ENCODE results near the gene NFATC2IP. TPM values are rescaled to one million over a fixed set of nuclear protein-coding genes. Genes with fewer than 3 reads are reported as not detected.
"Not testable (repeated sequence)": the region's sequence is repeated elsewhere in the genome, so short reads cannot be mapped to it uniquely, and the experiment has no call there.

The NFATC2IP gene
- total RNA-seq, 2 experiments from 2014 or later, result 113 to 120 TPM

DNA sequence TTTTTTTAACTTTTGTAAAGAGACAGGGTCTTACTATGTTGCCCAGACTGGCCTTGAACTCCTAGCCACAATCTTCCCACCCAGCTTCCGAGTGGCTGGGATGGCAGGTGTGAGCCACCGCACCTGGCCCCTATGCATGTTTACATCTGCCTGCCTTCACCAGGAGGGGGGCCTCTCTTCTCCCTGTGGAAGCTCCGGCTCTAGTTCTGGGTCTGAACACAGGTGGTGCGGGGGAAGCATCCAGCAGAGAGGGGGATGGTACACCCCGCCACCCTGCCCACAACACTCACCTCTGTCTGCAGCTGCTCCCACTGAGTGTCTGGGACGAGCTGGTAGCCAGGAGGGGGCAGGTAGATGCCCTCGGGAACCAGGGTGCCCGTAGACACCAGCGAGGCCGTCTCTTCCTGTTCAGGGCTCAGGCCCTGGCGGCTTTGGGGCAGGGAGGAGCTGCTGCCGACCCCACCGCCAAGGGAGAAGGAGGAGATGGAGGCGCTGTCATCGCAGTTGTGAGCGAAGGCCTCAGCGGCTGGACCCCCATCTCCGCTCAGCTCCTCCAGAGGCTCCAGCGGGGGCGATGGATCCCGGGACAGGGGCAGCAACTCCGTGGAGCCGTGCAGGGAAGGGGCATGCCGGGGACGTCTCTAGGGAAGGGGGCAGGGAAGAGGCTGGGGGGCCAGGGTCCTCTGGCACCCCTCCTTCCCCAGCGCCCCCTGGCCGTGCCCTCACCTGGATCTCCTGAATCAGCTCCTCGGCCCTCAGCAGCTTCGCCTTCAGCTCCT is 36.6 kb upstream of the NFATC2IP start:
- no peaks in the 10 kb centered on the region for H3K4me1 Mint-ChIP-seq (ENCODE audit: low read depth)
- ChIA-PET POLR2A (interaction anchor here (1.1 kb wide), 1 partner anchor 9 kb away, joined by 6 read pairs; no protein-coding TSS in a partner anchor), CTCF (interaction anchor here (2.9 kb wide), 1 partner anchor 31 kb away, joined by 13 read pairs; no protein-coding TSS in a partner anchor)
- H3K36me3 Mint-ChIP-seq (ENCODE audit: low read depth), result peaks cover 28% of the 10 kb centered on the region
- no peak for ATAC-seq
- no peak overlapping the region for H3K27ac Mint-ChIP-seq
- H3K9me3 Mint-ChIP-seq (ENCODE audit: insufficient read depth), result no peaks in the 10 kb centered on the region
- H3K27me3 Mint-ChIP-seq (ENCODE audit: low read depth), result no peaks in the 10 kb centered on the region
- no peak for DNase-seq
- no peak overlapping the region for H3K4me3 Mint-ChIP-seq

DNA sequence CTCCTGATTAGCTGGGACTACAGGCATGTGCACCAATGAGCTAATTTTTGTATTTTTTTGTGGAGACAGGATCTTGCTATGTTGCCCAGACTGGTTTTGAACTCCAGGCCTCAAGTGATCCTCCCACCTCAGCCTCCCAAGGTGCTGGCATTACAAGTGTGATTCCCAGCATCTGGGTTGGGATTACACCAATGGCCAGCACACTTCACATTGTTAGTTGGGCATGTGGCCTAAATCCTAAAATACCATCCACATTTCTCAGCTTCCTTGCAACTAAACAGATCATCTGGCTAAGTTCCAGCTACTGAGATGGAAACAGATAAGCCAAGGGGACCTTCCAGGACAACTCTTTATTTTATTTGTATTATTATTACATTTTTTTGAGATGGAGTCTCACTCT is 35.6 kb upstream of the NFATC2IP start:
- no peaks in the 10 kb centered on the region for H3K9me3 Mint-ChIP-seq (ENCODE audit: insufficient read depth)
- H3K27ac Mint-ChIP-seq, result no peak overlapping the region
- DNase-seq, result no peak
- ATAC-seq, result no peak
- no peaks in the 10 kb centered on the region for H3K27me3 Mint-ChIP-seq (ENCODE audit: low read depth)
- ChIA-PET POLR2A (interaction anchor here (1.1 kb wide), 1 partner anchor 8 kb away, joined by 6 read pairs; no protein-coding TSS in a partner anchor), CTCF (interaction anchor here (0.9 to 2.9 kb wide), 2 partner anchors 30 to 41 kb away, joined by 3 to 13 read pairs; no protein-coding TSS in a partner anchor)
- H3K4me1 Mint-ChIP-seq (ENCODE audit: low read depth), result no peaks in the 10 kb centered on the region
- H3K36me3 Mint-ChIP-seq (ENCODE audit: low read depth), result peaks cover 30% of the 10 kb centered on the region
- no peak overlapping the region for H3K4me3 Mint-ChIP-seq

DNA sequence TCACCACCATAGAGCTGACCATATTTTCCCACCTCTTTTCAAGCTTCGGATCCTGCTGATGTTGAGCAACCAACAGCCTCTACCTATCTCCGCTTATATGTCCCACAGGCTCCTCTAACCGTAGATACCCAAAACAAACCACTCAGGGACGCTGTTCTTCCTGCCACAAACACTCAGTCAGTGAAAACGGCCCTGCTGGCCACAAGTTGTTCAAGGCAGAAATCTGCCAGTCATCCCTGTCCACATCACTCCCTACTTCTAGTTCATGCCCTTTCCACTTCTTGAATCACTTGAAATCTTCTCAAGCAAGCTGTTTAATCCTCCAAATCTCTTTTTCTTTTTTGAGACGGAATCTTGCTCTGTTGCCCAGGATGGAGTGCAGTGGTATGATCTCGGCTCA is 33.6 kb upstream of the NFATC2IP start:
- Mint-ChIP-seq H3K27me3 (ENCODE audit: low read depth) (no peaks in the 10 kb centered on the region), H3K4me3 (no peak overlapping the region), H3K27ac (no peak overlapping the region), H3K9me3 (ENCODE audit: insufficient read depth) (no peaks in the 10 kb centered on the region), H3K4me1 (ENCODE audit: low read depth) (no peaks in the 10 kb centered on the region), H3K36me3 (ENCODE audit: low read depth) (peaks cover 34% of the 10 kb centered on the region)
- ATAC-seq (no peak), DNase-seq (no peak)
- ChIA-PET CTCF (interaction anchor here (1.5 kb wide), 1 partner anchor 28 kb away, joined by 5 read pairs; no protein-coding TSS in a partner anchor), POLR2A (interaction anchor here (0.6 to 0.8 kb wide), 3 partner anchors 8 to 767 kb away, joined by 3 to 6 read pairs (median 3); partner anchors contain the start of gene RABEP2)

DNA sequence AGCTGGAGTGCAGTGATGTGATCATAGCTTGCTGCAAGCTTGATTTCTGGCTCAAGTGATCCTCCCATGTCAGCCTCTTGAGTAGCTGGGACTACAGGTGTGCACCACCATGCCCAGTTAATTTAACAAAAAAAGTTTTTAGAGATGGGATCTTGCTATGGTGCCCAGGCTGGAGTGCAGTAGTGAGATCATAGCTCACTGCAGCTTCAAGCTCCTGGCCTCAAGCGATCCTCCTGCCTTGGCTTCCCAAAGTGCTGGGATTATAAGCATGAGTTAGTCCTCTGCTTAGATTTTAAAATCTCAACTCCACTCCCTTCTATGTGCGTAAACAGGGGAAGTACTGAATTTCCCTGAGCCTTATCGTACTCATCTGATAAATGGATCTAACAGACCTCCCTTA is 32.0 kb upstream of the NFATC2IP start:
- Mint-ChIP-seq H3K27ac (no peak overlapping the region), H3K4me1 (ENCODE audit: low read depth) (peaks cover 3% of the 10 kb centered on the region), H3K27me3 (ENCODE audit: low read depth) (no peaks in the 10 kb centered on the region), H3K36me3 (ENCODE audit: low read depth) (peaks cover 31% of the 10 kb centered on the region), H3K9me3 (ENCODE audit: insufficient read depth) (no peaks in the 10 kb centered on the region), H3K4me3 (no peak overlapping the region)
- no peak for ATAC-seq
- POLR2A ChIA-PET, result interaction anchor here (0.5 to 1.2 kb wide), 2 partner anchors 10 to 53 kb away, joined by 3 to 4 read pairs; no protein-coding TSS in a partner anchor
- DNase-seq, result no peak
- CTCF ChIA-PET, result interaction anchor here (1.5 kb wide), 1 partner anchor 26 kb away, joined by 4 read pairs; no protein-coding TSS in a partner anchor

DNA sequence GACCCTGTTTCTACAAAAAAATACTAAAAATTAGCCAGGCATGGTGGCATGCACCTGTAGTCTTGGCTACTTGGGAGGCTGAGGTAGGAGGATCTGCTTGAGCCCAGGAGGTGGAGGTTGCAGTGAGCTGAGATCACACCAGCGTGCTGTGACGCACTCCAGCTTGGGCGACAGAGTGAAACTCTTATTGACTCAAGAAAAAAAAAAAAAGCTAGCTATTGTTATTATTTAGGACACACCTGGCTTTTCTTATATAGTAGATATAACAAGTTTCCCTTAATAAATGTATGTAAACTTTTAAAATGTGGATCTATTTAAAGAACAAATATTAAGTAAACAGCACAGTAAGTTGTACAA is 27.5 kb upstream of the NFATC2IP start:
- ATAC-seq, result no peak
- CTCF ChIA-PET, result interaction anchor here (1.4 to 9.0 kb wide), 2 partner anchors 22 to 45 kb away, joined by 3 to 58 read pairs; partner anchors contain the start of gene ATP2A1
- DNase-seq, result no peak
- H3K27ac Mint-ChIP-seq, result peak overlapping the region; percentile 14
- H3K27me3 Mint-ChIP-seq (ENCODE audit: low read depth), result no peaks in the 10 kb centered on the region
- peaks cover 22% of the 10 kb centered on the region for H3K4me1 Mint-ChIP-seq (ENCODE audit: low read depth)
- H3K36me3 Mint-ChIP-seq (ENCODE audit: low read depth), result peaks cover 17% of the 10 kb centered on the region
- H3K4me3 Mint-ChIP-seq, result peak overlapping the region; percentile 40
- POLR2A ChIA-PET, result interaction anchor here (0.6 to 1.4 kb wide), 7 partner anchors 9 to 429 kb away, joined by 3 to 6 read pairs (median 4); partner anchors contain the start of genes APOBR, ATXN2L and TUFM
- H3K9me3 Mint-ChIP-seq (ENCODE audit: insufficient read depth), result no peaks in the 10 kb centered on the region

DNA sequence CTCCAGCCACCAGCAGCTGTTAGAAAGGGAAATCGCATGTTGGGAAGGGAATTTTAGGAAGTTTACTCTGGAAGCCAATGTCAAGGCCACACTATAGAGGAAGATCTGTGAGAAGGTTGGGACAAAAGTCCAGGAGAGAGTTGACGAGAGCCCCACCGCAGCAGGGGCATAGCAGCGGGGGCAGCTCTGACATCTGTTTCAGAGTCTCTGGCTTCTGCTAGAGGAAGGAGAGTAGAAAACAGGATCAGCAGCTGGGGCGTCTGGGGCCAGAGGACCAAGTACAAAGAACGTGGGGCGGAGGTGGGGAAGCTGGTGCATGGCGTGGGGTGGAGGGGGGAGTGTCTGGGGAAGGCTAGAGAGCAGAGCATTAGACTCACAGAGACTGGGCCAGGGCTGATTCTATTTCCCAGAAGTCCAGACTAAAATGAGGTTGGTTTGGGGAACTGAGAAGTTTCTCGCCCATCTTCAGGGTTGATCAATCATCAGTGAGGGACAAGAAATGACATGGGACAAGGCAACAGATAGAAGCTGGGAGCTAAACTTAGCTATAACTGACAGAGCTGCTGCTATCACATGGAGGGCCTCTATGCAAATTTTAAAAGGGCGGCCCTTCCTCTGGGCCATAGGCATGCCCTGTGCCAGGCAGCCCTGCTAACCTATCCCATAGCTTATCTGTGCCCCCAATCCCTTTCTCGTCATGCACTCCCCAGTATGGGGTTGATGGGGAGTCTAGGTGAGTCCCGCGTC is 26.9 kb upstream of the NFATC2IP start:
- Mint-ChIP-seq H3K4me1 (ENCODE audit: low read depth) (peaks cover 22% of the 10 kb centered on the region), H3K4me3 (peak overlapping the region; percentile 89), H3K27ac (peak overlapping the region; percentile 14), H3K9me3 (ENCODE audit: insufficient read depth) (no peaks in the 10 kb centered on the region), H3K27me3 (ENCODE audit: low read depth) (no peaks in the 10 kb centered on the region), H3K36me3 (ENCODE audit: low read depth) (peaks cover 17% of the 10 kb centered on the region)
- ATAC-seq, result no peak
- CTCF ChIA-PET, result interaction anchor here (1.4 to 9.0 kb wide), 2 partner anchors 21 to 45 kb away, joined by 3 to 58 read pairs; partner anchors contain the start of gene ATP2A1
- POLR2A ChIA-PET, result interaction anchor here (0.6 to 1.4 kb wide), 4 partner anchors 9 to 101 kb away, joined by 3 to 6 read pairs (median 4); partner anchors contain the start of genes ATXN2L and TUFM
- DNase-seq, result no peak

DNA sequence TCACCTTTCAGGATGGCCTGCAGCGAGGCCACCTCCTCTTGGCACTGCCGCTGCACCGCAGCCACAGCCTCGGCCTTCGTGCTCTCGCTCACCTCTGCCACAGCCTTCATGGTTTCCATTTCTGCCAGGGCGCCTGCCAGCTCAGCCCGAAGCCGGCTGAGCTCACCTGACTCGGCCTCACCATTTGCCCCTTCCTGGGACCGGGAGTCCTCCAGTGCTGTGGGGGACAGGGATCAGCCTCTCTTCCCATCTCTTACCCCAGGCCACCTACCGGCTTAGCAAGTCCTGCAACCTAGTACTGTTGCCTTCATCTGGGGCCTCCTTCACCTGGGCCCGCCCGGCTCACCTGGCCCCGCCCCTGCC is 26.4 kb upstream of the NFATC2IP start:
- ATAC-seq (no peak), DNase-seq (no peak)
- H3K4me1 Mint-ChIP-seq (ENCODE audit: low read depth), result peaks cover 22% of the 10 kb centered on the region
- H3K36me3 Mint-ChIP-seq (ENCODE audit: low read depth), result peaks cover 13% of the 10 kb centered on the region
- CTCF ChIA-PET, result interaction anchor here (1.4 to 9.0 kb wide), 2 partner anchors 21 to 46 kb away, joined by 3 to 58 read pairs; partner anchors contain the start of gene ATP2A1
- H3K9me3 Mint-ChIP-seq (ENCODE audit: insufficient read depth), result no peaks in the 10 kb centered on the region
- peak overlapping the region; percentile 89 for H3K4me3 Mint-ChIP-seq
- POLR2A ChIA-PET, result interaction anchor here (1.1 kb wide), 1 partner anchor 102 kb away, joined by 3 read pairs; the partner anchor contains the start of gene ATXN2L
- H3K27me3 Mint-ChIP-seq (ENCODE audit: low read depth), result no peaks in the 10 kb centered on the region
- peak overlapping the region; percentile 98 for H3K27ac Mint-ChIP-seq

DNA sequence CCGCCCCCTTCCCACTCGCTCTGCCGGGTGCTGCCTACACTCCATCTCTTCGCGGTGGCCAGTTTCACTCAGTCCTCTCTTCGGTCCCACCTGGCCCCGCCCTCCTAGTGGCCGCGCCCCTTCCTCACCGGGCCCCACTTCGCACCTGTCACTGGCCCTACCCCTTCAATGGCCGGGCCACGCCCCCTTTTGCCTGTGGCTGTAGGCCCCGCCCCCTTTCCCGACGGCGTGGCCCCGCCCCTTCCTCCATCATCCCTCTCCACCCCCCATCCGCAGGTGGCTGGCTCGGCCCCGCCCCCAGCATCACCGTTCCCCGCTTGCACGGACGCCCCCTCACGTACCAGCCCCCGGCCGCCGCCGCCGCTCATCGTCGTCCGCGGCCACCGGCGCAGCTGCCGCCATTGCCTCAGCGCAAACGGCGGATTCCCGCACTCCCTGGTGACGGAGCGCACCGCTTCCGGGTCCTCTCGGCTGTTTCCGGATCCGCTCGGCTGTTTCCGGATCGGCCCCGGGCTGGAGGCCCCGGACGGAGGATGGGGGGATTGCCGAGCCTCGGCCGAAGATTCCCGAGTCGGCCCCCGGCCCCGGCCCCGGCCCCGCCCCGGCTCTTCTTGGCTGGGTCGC is 25.9 kb upstream of the NFATC2IP start, which contains the start of gene RABEP2:
TSS of gene RABEP2 (minus strand) at position 477 of the 624 bp plus-strand sequence. CDS start at position 402, 75 bp downstream.
- peak; percentile 91 for ATAC-seq
- CTCF ChIA-PET, result interaction anchor here (1.4 to 9.0 kb wide), 3 partner anchors 12 to 46 kb away, joined by 3 to 58 read pairs (median 13); partner anchors contain the start of gene ATP2A1
- Mint-ChIP-seq H3K4me3 (peak within 1 kb of the TSS; percentile 89), H3K27ac (peak within 1 kb of the TSS; percentile 98), H3K9me3 (ENCODE audit: insufficient read depth) (no peaks in the 10 kb centered on the region), H3K27me3 (ENCODE audit: low read depth) (no peaks in the 10 kb centered on the region), H3K36me3 (ENCODE audit: low read depth) (peaks cover 11% of the 10 kb centered on the region), H3K4me1 (ENCODE audit: low read depth) (peaks cover 22% of the 10 kb centered on the region)
- POLR2A ChIA-PET, result interaction anchor here (0.5 to 1.7 kb wide), 6 partner anchors 8 to 888 kb away, joined by 3 to 4 read pairs (median 3); partner anchors contain the start of gene NFATC2IP
- peak; percentile 97 for DNase-seq

DNA sequence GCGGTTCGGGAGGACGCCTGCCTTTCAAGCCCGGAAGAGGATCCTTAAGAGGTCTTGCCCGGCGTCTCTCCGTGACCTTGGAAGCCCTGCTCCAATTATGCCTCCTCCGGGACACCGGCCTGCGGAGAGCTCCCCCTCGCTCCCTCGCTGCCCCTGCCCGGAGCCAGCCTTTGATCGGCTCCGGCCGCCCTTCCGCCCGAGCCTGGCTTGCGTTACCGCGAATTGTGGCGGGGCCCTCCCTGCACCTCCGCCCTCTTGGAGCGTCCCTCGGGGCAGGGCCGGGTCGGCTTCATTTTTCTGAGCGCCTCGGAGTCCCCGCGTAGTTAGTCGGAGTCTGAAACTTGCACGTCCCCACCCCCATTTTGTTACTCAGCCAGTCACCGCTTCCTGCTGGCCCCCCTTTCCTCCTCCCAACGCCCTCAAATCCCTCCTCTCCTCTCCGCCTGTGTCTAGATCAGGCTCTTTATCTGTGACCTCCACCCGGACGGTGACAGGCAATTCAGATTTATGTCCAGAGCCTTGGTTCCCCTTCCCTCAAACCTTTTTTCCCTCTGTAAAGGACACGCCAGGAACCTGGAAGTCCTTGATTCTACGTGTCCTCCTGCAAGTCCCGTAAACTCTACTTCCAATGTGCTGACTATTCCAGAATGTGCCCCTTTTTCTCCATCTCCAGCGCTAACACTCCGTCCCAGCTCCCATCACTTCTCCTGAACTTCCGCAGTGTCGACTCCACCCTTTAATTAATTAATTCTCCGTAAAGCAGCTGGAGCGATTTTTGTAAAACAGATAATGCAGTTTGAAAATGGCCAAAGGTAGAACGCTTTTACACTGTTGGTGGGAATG is 25.1 kb upstream of the NFATC2IP start:
- peak; percentile 91 for DNase-seq

DNA sequence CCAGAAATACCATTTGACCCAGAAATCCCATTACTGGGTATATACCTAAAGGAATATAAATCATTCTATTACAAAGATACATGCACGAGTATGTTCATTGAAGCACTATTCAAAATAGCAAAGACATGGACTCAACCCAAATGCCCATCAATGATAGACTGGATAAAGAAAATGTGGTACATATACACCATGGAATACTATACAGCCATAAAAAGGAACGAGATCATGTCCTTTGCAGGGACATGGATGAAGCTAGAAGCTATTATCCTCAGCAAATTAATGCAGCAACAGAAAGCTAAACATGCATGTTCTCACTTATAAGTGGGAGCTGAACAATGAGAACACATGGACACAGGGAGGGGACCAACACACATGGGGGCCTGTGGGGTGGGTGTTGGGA is 24.5 kb upstream of the NFATC2IP start:
- H3K27me3 Mint-ChIP-seq (ENCODE audit: low read depth); ATAC-seq; H3K9me3 Mint-ChIP-seq (ENCODE audit: insufficient read depth); H3K36me3 Mint-ChIP-seq (ENCODE audit: low read depth); DNase-seq: not testable (repeated sequence)
- POLR2A ChIA-PET, result interaction anchor here (1.2 to 1.8 kb wide), 3 partner anchors 24 to 80 kb away, joined by 4 read pairs; partner anchors contain the start of genes NFATC2IP, SH2B1 and TUFM
- Mint-ChIP-seq H3K4me3 (peak overlapping the region; percentile 89), H3K27ac (peak overlapping the region; percentile 98), H3K4me1 (ENCODE audit: low read depth) (peaks cover 34% of the 10 kb centered on the region)
- CTCF ChIA-PET, result interaction anchor here (1.5 to 9.0 kb wide), 3 partner anchors 11 to 21 kb away, joined by 4 to 58 read pairs (median 13); no protein-coding TSS in a partner anchor

More for the DNA sequence above, 25.1 kb upstream of the NFATC2IP start:
- Mint-ChIP-seq H3K27ac (peak overlapping the region; percentile 98), H3K9me3 (ENCODE audit: insufficient read depth) (no peaks in the 10 kb centered on the region), H3K36me3 (ENCODE audit: low read depth) (peaks cover 11% of the 10 kb centered on the region), H3K4me3 (peak overlapping the region; percentile 89), H3K27me3 (ENCODE audit: low read depth) (no peaks in the 10 kb centered on the region), H3K4me1 (ENCODE audit: low read depth) (peaks cover 28% of the 10 kb centered on the region)
- ChIA-PET POLR2A (interaction anchor here (0.5 to 1.8 kb wide), 9 partner anchors 9 to 887 kb away, joined by 3 to 5 read pairs (median 4); partner anchors contain the start of genes NFATC2IP, SH2B1 and TUFM), CTCF (interaction anchor here (1.5 to 9.0 kb wide), 3 partner anchors 11 to 22 kb away, joined by 4 to 58 read pairs (median 13); no protein-coding TSS in a partner anchor)
- ATAC-seq, result peak; percentile 73

Data from activated CD8-positive, alpha-beta T cell treated with anti-CD3 and anti-CD28 coated beads, Interleukin-2, amount 10 ng/mL, durations not matched to agents 7 days and 5 days (primary cell).